HS-5 (cell line): ENCODE results near the gene SH3RF3.

Experiments
- DNase-seq: peaks from one replicate; pipeline ENCODE4 v3.0.0-alpha.2; 2012; ENCODE audit warnings: low read depth

Gene SH3RF3

GRCh38 chr2:109454765-109455394, 325.9 kb downstream of the SH3RF3 start:
- no peak for DNase-seq

- DNase-seq: no peak
These were observed 327.0 kb downstream of the SH3RF3 start for GRCh38 chr2:109455731-109456691.

- DNase-seq: no peak
These were observed 327.8 kb downstream of the SH3RF3 start for GRCh38 chr2:109456776-109457175.

DNA sequence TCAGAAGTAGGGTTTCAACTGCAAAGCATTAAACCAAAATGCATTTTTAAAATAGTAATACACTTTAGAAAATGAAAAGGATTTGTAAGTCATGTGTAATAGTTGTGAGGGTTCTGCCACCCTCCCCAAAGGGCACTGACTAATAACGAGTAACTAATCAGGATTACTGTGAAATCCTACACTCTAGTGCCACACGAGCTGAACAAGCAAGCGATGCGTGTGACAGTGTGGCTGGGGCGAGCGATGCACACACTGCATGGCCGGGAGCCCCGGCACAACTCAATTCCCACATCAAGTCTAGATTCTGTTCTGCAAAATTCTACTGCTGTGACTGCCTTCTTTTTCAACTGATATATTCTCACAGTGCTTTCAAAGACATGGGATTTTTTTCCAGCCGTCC, 328.4 kb downstream of the SH3RF3 start:
- DNase-seq: no peak

GRCh38 chr2:109457794-109458193, 328.8 kb downstream of the SH3RF3 start:
- no peak for DNase-seq

DNA sequence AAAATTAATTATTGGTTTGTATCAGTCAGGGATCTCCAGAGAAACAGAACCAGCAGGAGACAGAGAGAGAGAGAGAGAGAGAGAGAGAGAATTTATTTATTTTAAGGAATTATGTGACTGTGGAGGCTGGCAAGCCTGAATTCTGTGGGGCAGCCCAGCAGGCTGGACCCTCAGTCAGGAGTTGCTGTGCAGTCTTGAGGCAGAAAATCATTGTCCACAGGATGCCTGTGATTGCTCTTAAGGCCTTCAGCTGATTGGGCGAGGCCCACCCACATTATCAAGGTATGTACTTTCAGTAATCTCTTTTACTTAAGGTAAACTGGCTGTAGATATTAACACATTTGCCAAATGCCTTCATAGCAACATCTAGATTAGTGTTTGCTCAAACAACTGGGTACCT, 329.5 kb downstream of the SH3RF3 start:
- no peak for DNase-seq

- DNase-seq: no peak
These were observed 330.5 kb downstream of the SH3RF3 start for GRCh38 chr2:109459485-109459884.

GRCh38 chr2:109460553-109461324, 331.7 kb downstream of the SH3RF3 start:
- no peak for DNase-seq

DNA sequence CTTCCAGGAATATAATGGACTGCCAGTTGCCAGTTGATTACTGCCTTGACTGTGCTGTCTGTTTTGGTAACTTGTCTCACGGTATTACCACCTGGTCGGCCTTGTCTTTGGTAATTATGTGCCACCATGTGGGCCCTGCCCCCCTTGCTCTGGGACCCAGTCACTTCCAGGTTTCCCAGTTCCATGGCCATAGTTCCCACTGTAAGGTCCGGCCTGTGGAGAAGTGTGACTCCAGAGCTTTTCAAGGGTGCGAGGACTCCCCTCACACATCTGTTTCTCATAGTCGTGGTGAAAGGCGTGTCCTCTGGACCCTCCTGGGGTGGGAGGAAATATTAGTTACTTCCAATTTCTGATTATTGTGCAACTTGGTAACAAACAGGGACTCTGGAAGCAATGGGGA, 334.2 kb downstream of the SH3RF3 start:
- no peak for DNase-seq

DNA sequence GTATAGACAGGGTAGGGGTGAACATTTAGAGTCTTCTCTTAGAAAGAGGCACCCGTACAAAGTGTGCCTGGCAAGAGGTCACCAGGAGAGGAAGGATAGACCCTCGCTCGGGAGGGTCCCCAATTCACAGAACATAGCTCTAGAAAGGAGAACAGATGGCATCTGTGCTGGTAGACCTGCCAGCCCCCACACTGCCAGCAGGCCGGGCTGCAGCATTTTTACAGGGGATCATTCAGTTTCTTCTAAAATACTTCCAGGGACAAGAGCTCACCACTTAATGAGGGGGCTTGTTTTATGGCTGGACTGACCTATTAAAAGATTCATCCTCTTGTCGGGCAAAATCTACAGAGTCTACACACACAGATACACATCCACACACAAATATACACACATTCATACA, 334.9 kb downstream of the SH3RF3 start:
- no peak for DNase-seq

GRCh38 chr2:109466674-109467575, 337.9 kb downstream of the SH3RF3 start:
- DNase-seq: peak; percentile 25

DNA sequence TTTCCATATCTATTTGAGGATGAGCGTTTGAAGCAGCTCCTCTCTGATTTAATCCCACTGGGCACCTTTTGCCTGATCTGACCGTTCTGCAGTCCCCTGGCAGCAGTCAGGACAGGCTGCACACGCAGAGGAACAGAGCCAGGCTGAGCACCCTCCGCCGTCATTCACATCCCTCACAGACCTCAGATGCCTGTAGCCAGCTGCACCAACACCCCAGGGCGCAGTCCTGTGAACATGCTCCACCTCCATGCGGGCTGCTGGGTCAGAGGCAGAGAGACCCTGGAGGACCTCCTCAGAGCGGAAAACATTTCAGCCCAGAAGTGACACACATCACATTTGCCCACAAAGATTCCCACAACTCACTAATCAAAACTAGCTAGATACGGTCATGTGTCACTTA, 338.7 kb downstream of the SH3RF3 start:
- DNase-seq: no peak

DNA sequence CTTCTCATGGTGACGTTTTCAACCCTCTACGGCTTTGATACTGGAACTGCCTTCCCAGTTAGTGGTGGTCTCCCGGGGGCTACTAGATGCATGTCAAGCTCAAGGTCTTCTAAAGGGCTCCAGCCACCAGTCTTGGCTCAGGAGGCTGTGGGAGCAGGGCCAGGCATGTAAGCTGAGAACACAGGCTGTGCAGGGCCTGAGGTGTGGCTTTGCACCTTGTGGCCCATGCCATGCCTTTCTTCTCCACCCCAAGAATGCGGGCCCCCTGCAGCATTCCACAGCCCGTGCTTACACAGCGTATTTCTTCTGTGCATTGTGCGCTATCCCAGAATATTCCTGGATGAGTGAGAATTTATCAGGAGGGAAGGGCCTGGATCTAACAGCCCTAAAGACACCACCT, 339.9 kb downstream of the SH3RF3 start:
- no peak for DNase-seq

DNA sequence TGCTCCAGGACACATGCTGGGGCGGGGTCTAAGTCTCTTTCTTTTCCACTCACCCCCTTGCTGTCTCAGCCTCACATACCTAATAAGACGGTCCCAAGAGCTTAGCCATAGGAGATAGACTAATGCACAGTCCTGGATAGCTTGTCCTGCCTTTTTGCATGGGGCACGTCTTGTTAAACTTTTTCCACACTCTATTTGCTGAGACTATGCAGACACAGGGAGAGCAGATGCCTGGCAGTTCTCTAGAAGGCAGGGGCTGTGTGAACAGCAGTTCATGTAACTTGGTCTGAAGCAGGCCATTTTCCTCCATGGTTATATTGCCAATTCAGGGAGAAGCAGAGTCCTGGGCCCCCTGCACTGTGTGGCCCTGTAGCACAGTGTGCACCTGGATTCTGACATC, 342.7 kb downstream of the SH3RF3 start:
- no peak for DNase-seq

- DNase-seq: no peak
These were observed 343.4 kb downstream of the SH3RF3 start for GRCh38 chr2:109472331-109472959.

DNA sequence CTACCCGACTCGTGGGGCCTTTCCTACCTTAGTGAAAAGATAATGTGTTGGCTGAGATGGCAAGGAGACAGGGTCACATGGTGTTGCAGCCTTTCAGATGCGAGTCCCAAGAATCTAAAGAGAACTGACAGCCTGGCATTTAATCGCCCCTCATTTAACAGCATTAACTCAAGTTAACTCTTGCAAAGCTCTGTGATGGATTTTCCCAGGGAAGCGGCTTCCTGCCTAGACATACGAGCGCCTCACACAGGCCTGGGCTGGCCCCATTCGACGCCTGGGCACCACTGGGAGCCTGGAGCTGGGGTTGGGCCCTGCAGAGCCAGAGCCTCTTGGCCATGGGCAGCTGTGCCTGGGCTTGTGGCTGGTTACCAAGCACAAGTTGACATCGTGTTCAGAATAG, 344.0 kb downstream of the SH3RF3 start:
- DNase-seq: no peak

DNA sequence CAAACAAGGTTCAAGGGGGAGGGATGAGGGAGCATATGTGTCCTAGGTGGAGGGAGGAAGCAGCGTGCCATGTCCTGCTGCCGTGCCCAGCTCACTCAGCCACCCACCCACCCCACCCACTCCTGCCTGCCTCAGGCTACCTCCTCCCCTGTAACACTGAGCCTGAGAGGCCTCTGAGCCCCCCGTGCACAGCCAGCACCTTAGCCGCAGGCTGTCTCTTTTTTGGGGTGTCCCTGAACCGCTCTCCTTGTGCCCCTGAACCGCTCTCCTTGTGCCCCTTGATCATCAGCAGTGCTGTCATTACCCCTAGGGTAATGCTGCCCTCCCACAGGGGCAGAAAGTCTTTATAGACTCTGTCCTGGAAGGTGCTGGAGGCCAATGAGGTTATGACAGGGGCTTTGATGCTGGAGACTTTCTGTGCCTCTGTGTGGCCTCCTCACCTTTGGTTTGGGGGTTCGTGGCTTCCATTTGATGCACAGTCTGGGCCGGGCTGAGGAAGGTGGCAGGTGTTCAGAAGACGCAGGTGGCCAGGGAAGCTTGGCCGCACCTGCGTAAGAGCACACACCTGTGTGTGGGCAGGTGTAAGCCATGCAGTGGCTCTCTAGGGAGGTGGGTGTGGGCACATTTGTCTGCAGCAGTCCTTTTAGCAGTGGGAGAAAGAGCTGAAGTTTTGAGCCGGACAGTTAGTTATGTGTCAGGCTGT, 344.8 kb downstream of the SH3RF3 start:
- DNase-seq: no peak

DNA sequence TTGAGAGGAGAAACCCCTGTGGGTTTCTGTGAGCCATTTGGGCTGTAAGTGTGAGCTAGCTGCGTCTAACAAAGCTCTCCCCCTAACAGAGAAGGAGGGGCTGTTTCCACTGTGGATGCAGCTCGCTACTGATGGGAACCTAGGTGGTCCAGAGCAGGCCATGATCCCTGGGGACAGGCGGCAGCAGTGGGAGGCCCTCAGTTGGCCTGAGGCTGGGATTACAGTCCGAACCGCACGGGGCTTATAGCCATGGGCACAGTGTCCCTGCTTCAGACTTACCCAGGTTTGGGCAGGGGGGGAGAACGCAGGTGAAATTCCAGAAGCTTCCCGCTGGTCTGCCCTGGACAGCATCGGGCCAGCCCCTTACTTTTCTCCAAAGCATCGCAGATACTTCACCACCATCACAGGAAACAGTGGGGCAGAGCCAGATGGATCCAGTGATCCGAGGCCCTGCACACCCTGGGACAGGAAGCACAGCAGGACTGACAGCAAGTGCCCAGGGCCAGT, 345.4 kb downstream of the SH3RF3 start:
- no peak for DNase-seq

- DNase-seq: no peak
These were observed 346.7 kb downstream of the SH3RF3 start for GRCh38 chr2:109475531-109476210.
